ENCODE results near the gene ACTR2.

Gene ACTR2

GRCh38 chr2:65267008-65267407, 39.4 kb downstream of the ACTR2 start:
- no peaks in the 10 kb centered on the region for H3K27me3 ChIP-seq (ENCODE audit: insufficient read depth, poor library complexity, severe bottlenecking)
- TF ChIP-seq POLR2AphosphoS5 (IDR thresholded peaks at IDR 0.05; ENCODE audit: low read depth) (no peak), CTCF (IDR thresholded peaks at IDR 0.05; ENCODE audit: insufficient read depth, low read length) (no peak), GABPA (IDR thresholded peaks at IDR 0.05; ENCODE audit: low read depth) (no peak), REST (IDR thresholded peaks at IDR 0.05; ENCODE audit: insufficient replicate concordance, low read depth) (no peak), SPI1 (IDR thresholded peaks at IDR 0.05; ENCODE audit: borderline replicate concordance, low read depth) (no peak)
- H3K27ac ChIP-seq (replicated peaks): no peak overlapping the region

GRCh38 chr2:65268957-65269356, 41.3 kb downstream of the ACTR2 start:
- TF ChIP-seq GABPA (IDR thresholded peaks at IDR 0.05; ENCODE audit: low read depth) (no peak), SPI1 (IDR thresholded peaks at IDR 0.05; ENCODE audit: borderline replicate concordance, low read depth) (no peak), REST (IDR thresholded peaks at IDR 0.05; ENCODE audit: insufficient replicate concordance, low read depth) (no peak), CTCF (IDR thresholded peaks at IDR 0.05; ENCODE audit: insufficient read depth, low read length) (no peak), POLR2AphosphoS5 (IDR thresholded peaks at IDR 0.05; ENCODE audit: low read depth) (no peak)
- H3K4me3 ChIP-seq (replicated peaks; ENCODE audit: insufficient read depth, low read length): no peak overlapping the region
- no peaks in the 10 kb centered on the region for H3K27me3 ChIP-seq (ENCODE audit: insufficient read depth, poor library complexity, severe bottlenecking)
- DNase-seq (ENCODE audit: low read depth in 1 of 2, low spot score in 1 of 2): no peak
- H3K27ac ChIP-seq (replicated peaks): no peak overlapping the region

More at GRCh38 chr2:65267008-65267407, 39.4 kb downstream of the ACTR2 start:
- no peak overlapping the region for H3K4me3 ChIP-seq (replicated peaks; ENCODE audit: insufficient read depth, low read length)
- no peak for DNase-seq (ENCODE audit: low read depth in 1 of 2, low spot score in 1 of 2)

GRCh38 chr2:65273344-65273743, 45.7 kb downstream of the ACTR2 start:
- H3K4me3 ChIP-seq (replicated peaks; ENCODE audit: insufficient read depth, low read length): no peak overlapping the region
- DNase-seq (ENCODE audit: low read depth in 1 of 2, low spot score in 1 of 2): no peak
- no peak overlapping the region for H3K27ac ChIP-seq (replicated peaks)
- no peak for TF ChIP-seq GABPA (IDR thresholded peaks at IDR 0.05; ENCODE audit: low read depth)
- TF ChIP-seq REST (IDR thresholded peaks at IDR 0.05; ENCODE audit: insufficient replicate concordance, low read depth): no peak
- peak; percentile 52 for TF ChIP-seq POLR2AphosphoS5 (IDR thresholded peaks at IDR 0.05; ENCODE audit: low read depth)
- TF ChIP-seq CTCF (IDR thresholded peaks at IDR 0.05; ENCODE audit: insufficient read depth, low read length): no peak
- TF ChIP-seq SPI1 (IDR thresholded peaks at IDR 0.05; ENCODE audit: borderline replicate concordance, low read depth): no peak
- no peaks in the 10 kb centered on the region for H3K27me3 ChIP-seq (ENCODE audit: insufficient read depth, poor library complexity, severe bottlenecking)
